NCI-H226 (cell line): ENCODE measurements around the gene FLT1.

ENCODE experiments used
- DNase-seq: peaks from one replicate; pipeline ENCODE4 v3.0.0-alpha.2; 2015

FLT1 gene

GRCh38 chr13:28483313-28483931 is 11.5 kb downstream of the FLT1 start:
- no peak for DNase-seq

- DNase-seq = no peak
Measured at GRCh38 chr13:28479005-28479404, 15.9 kb downstream of the FLT1 start.

- no peak for DNase-seq
Measured at GRCh38 chr13:28478127-28478526, 16.8 kb downstream of the FLT1 start.

GRCh38 chr13:28477709-28477973 is 17.3 kb downstream of the FLT1 start:
- DNase-seq = no peak

GRCh38 chr13:28476919-28477708 is 17.8 kb downstream of the FLT1 start:
- no peak for DNase-seq

GRCh38 chr13:28475916-28476725 is 18.8 kb downstream of the FLT1 start:
- peak; percentile 55 for DNase-seq

GRCh38 chr13:28474491-28475134 is 20.3 kb downstream of the FLT1 start:
- DNase-seq = no peak

GRCh38 chr13:28473044-28473443 is 21.9 kb downstream of the FLT1 start:
- no peak for DNase-seq

- DNase-seq = no peak
Measured at GRCh38 chr13:28471421-28471820, 23.5 kb downstream of the FLT1 start.

- DNase-seq = no peak
Measured at GRCh38 chr13:28470296-28470695, 24.6 kb downstream of the FLT1 start.

GRCh38 chr13:28469316-28469715 is 25.6 kb downstream of the FLT1 start:
- no peak for DNase-seq

GRCh38 chr13:28468023-28468915 is 26.7 kb downstream of the FLT1 start:
- DNase-seq = no peak

GRCh38 chr13:28467034-28467433 is 27.9 kb downstream of the FLT1 start:
- no peak for DNase-seq

GRCh38 chr13:28466151-28466550 is 28.8 kb downstream of the FLT1 start:
- DNase-seq = no peak

GRCh38 chr13:28464861-28465460 is 30.0 kb downstream of the FLT1 start:
- no peak for DNase-seq

- DNase-seq = peak; percentile 12
Measured at GRCh38 chr13:28463481-28463880, 31.4 kb downstream of the FLT1 start.

- no peak for DNase-seq
Measured at GRCh38 chr13:28459911-28460310, 35.0 kb downstream of the FLT1 start.

- no peak for DNase-seq
Measured at GRCh38 chr13:28458608-28459007, 36.3 kb downstream of the FLT1 start.

GRCh38 chr13:28458051-28458450 is 36.9 kb downstream of the FLT1 start:
- DNase-seq = no peak

GRCh38 chr13:28457521-28457920 is 37.4 kb downstream of the FLT1 start:
- no peak for DNase-seq

GRCh38 chr13:28455580-28456194 is 39.2 kb downstream of the FLT1 start:
- DNase-seq = no peak

- DNase-seq = no peak
Measured at GRCh38 chr13:28452755-28453154, 42.2 kb downstream of the FLT1 start.
